GM12872 (cell line): ENCODE results near the gene DOC2A.

ENCODE experiments used
- TF ChIP-seq, protein P1 (sequence below): IDR thresholded peaks from 3 replicates; pipeline ENCODE4 v1.5.1; 2011; ENCODE audit warnings: low read depth, mild to moderate bottlenecking, low read length, moderate library complexity; ENCODE audit not compliant: insufficient read depth

The DOC2A gene

DNA sequence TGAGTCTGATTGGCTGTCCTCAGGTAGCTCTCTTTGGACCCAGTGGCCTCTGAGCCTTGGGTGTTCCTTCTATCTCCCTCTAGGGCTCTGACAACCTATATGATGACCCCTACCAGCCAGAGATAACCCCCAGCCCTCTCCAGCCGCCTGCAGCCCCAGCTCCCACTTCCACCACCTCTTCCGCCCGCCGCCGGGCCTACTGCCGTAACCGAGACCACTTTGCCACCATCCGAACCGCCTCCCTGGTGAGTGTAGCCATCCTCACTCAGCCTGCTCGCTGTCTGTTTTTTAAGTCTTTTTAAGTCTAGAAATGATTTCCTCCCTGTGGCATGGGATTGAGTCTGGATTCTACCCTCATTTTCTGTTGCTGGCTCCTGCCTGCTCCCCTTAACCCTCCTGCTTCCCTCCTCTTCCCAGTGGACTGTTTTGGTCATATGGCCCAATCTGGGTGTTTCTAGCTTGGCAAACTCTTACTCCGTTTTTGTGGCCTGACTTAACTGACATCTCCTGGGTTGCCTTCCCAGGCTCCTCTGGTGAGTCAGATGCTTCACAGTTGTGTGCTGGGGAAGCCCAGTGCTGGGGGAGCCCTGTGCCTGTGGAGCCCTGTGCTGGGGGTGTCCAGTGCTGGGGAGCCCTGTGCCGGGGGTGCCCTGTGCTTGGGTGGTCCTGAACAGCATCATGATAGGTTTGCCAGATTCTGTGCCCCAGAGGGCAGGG lies 27.2 kb downstream of the DOC2A start:
- TF ChIP-seq, protein P1, sequence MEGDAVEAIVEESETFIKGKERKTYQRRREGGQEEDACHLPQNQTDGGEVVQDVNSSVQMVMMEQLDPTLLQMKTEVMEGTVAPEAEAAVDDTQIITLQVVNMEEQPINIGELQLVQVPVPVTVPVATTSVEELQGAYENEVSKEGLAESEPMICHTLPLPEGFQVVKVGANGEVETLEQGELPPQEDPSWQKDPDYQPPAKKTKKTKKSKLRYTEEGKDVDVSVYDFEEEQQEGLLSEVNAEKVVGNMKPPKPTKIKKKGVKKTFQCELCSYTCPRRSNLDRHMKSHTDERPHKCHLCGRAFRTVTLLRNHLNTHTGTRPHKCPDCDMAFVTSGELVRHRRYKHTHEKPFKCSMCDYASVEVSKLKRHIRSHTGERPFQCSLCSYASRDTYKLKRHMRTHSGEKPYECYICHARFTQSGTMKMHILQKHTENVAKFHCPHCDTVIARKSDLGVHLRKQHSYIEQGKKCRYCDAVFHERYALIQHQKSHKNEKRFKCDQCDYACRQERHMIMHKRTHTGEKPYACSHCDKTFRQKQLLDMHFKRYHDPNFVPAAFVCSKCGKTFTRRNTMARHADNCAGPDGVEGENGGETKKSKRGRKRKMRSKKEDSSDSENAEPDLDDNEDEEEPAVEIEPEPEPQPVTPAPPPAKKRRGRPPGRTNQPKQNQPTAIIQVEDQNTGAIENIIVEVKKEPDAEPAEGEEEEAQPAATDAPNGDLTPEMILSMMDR: no peak

DNA sequence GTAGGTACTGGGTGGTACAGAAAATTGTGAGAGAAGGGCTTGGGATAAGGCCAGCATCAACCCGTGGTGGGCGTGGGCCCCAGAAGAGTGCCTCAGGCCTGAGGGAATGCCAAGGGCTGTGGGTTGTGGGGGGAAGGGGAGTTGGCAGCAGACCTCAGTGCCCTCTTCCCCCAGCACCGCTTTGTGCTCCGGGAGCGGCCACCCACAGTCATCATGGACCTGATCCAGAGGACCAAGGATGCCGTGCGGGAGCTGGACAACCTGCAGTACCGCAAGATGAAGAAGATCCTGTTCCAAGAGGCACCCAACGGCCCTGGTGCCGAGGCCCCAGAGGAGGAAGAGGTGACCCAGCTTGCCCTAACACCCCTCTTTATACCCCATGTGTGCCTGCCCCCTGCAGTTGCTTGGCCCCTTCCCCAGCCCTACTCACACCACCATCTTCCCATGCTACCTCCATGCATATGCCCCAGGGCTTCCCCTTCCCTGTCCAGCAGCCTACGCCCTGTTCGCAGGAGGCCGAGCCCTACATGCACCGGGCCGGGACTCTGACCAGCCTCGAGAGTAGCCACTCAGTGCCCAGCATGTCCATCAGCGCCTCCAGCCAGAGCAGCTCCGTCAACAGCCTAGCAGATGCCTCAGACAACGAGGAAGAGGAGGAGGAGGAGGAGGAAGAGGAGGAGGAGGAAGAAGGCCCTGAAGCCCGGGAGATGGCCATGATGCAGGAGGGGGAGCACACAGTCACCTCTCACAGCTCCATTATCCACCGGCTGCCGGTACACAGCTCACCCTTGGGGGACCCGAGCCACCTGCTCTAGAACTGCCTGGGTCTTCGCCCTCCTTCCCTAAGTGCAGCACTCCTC lies 28.0 kb downstream of the DOC2A start:
- TF ChIP-seq, protein P1: no peak

DNA sequence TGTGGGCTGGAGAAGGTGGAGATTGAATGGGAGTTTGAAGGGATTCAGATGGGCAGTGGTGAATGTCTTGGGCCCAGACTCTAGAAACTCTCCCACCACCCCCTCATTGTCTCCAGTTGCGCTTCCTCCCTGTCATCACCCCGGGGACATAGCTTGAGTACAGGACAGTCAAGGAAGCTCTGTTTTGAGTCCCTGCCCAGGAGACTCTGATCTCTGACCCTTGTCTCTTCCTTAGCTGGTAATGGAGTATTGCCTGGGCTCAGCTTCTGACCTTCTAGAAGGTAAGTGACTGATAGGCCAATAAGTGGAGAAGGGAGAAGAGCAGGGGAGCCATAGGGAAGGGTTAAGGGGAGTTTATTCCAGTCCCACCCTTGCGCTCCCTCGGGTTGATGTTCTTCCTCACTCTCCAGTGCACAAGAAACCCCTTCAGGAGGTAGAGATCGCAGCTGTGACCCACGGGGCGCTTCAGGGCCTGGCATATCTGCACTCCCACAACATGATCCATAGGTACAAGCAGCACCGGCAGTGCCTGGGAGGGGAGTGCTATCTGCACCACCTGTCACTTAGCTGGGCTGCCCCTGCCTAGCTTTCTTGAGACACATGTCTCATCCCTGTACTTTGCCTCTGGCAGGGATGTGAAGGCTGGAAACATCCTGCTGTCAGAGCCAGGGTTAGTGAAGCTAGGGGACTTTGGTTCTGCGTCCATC lies 32.1 kb downstream of the DOC2A start:
- TF ChIP-seq, protein P1: no peak

DNA sequence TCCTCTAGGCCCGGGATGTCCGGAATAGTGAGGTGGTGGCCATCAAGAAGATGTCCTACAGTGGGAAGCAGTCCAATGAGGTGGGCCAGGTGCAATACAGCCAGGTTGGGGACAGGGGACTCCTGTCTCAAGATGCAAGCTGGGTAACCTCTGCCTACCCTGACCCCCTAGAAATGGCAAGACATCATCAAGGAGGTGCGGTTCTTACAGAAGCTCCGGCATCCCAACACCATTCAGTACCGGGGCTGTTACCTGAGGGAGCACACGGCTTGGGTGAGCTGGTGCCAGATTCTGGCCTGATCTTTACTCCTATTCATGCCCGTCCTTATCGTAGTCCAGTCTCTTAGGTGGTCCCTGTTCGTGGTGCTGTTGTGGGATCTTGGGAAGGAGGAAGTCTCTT lies 32.7 kb downstream of the DOC2A start:
- TF ChIP-seq, protein P1: no peak

DNA sequence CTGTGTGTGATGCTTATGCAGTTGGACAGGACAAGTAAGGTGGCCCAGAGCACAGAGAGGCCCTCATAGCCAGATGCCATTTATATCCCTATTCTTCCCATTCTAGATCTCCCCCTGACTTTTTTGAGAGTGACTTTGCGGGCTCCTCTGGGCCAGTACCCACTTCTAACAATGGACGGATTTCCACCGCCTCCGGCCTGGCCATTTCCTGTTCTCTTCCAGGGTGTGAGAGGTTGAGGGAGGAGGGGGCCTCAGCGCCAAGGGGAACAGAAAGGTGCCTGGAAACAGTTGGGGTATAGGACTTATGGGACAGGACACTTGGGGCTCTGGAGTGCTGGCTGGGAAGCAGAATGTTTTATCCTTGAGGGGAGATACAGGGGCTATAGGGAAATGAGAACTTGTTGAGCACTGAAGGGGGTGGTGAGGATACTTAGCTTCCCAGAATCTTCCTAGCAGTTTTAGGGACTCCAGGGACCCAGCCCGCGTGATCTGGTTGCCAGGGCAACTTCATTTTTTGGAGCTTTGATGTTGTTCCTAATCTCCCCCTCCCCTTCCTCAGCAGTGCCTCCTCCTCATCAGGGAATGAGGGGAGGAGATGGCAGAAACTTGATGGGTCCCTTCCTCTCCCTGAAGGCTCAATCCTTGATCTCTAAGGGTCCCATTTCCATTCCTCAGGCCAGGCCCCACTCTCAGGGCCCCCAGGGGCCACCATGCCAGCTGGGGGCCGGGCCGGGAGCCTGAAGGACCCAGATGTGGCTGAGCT lies 33.6 kb downstream of the DOC2A start:
- TF ChIP-seq, protein P1: no peak

DNA sequence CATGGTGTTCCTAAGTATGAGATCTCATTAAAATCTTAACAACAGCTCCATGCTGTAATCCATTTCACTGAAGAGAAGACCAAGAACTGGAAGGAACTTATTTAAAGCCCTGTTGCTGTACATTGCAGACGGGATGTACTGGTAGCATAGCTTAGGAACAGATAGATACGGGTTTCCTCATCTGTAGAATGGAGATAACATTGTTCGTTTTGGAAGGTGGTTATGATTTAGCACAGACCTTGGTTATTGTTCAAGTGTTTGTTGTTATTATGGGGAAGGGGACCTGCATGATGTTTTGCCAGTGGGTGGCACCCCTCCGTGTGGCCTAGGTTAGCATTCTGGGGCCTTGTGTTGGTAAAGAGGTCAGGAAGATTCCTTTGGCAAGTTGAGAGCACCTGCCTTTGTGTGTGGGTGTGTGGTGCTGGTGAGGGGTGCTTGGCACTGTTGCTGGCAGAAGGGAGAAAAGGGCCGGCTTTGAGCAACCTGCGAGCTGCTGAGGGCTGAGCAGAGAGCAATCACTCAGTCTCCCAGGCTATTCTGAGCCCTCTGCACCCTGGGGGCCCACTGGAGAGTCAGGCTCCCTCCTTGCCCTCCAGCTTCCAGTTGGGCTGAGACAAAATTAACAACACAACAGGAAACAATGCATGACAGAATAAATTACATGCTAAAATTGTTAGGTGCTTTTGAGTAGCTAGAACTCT lies 34.9 kb downstream of the DOC2A start:
- TF ChIP-seq, protein P1: no peak
